KBM-7 (cell line): ENCODE data around the gene TMEM35B.
"Not testable (repeated sequence)": the region's sequence is repeated elsewhere in the genome, so short reads cannot be mapped to it uniquely, and the experiment has no call there.

ENCODE experiments used
- DNase-seq: peaks from one replicate; pipeline ENCODE4 v3.0.0-alpha.2; 2015
- in situ Hi-C: fragments of 300-500 bp; cut with MboI; formaldehyde crosslinking; loops from 2 replicates; pipeline ENCODE4 v1.14.3; 2020; ENCODE audit warnings: low sequenced_read_pairs, low pct_unique_long_range_greater_than_20kb, mixed read lengths

TMEM35B gene

GRCh38 chr1:34977858-34978257 lies 7.3 kb downstream of the TMEM35B start:
- in situ Hi-C loops, result no loop called here
- no peak for DNase-seq

DNA sequence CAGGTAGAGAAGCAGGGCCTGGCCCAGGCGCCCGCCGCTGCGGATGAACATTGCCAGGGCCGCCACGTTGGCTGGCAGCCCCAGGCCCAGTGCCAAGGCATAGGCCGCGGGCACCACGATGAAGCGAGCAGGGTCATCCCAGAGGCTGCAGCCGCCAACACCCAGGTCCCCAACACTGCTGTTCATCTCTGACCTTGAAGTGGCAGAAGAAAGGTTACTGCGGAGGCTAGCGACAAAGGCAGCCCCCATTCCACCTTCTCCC lies 8.0 kb downstream of the TMEM35B start:
- in situ Hi-C loops, result no loop called here
- no peak for DNase-seq

GRCh38 chr1:34976384-34977209 lies 8.6 kb downstream of the TMEM35B start:
- no peak for DNase-seq
- in situ Hi-C loops, result no loop called here

DNA sequence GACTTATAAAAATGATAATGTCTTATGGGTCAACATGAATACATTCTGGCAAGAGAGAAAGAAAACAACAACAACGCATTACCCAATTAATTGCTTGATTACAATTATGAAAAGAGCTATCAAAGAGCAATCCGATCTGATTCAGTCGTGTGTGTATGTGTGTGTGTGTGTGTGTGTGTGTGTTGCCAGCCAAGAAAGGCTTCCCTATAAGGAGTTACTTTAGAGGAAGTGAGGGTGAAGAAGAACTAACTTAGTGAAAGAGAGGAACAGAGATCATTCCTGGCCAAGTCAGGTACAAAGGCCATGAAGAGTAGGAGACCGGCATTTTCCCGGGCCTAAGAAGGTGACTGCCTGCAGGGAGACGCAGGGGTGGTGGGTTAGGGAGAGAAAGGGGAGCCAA lies 9.4 kb downstream of the TMEM35B start:
- no peak for DNase-seq
- in situ Hi-C loops, result no loop called here

GRCh38 chr1:34975338-34975737 lies 9.8 kb downstream of the TMEM35B start:
- DNase-seq, result no peak
- in situ Hi-C loops, result no loop called here

GRCh38 chr1:34974626-34975025 lies 10.5 kb downstream of the TMEM35B start:
- in situ Hi-C loops, result no loop called here

DNA sequence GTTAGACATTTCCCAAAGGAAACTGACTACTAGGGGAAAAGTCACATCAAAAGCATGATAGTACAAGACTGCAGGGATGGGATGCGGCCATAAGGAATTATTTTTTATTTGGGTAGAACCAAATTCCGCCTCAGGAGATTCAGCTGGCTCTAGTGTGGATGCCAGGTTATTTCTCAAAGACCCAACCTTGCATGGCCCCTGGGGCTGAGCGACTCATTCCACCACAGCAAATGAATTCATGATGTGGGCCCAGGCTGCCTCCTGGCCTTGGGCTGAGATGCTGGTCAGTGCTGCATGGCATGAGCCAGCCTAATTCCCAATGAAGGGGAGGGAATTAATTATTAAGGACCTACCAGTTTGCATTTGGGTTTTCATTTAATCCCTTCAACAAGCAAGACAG lies 11.8 kb downstream of the TMEM35B start:
- in situ Hi-C loops, result no loop called here
- DNase-seq, result no peak

More at GRCh38 chr1:34974626-34975025, 10.5 kb downstream of the TMEM35B start:
- no peak for DNase-seq

DNA sequence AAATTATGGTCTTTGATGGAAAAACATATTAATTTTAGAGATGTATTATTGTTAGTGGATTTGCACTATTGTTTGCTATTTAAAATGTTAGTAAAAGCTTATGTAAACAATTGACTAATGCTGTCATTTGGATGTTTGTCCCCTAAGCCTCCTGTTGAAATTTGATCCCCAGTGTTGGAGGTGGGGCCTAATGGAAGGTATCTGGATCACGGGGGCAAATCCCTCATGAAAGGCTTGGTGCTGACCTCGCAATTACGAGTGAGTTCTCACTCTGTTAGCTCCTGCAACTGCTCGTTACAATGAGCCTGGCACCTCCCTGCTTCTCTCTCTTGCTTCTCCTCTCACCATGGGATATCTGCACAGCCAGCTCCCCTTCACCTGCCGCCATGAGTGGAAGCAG lies 14.3 kb downstream of the TMEM35B start:
- DNase-seq, result no peak
- in situ Hi-C loops, result no loop called here

DNA sequence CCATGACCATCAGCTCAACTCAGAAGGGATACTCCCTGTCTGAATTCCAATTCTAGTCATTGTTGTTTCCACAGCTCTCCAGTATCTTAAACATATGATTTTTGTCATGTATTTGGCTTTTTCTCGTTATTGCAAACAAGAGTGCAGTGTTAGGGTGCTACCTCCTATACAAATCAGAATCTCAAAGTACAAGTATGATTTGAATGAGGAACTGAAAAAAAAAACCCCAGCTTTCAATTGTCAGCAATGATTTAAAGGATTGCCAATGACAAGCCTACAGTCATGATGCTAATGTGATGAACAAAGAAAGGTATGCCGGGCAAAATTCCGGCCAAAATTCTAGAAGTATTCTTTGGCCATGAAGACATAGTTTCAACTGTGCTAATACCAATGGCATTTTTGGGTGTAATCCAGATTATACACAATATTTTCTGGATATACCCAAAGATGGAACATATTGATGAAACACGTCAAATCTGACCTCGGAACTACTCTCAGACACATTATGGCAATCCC lies 14.9 kb downstream of the TMEM35B start:
- in situ Hi-C loops, result no loop called here
- no peak for DNase-seq

GRCh38 chr1:34968297-34968696 lies 16.9 kb downstream of the TMEM35B start:
- DNase-seq, in situ Hi-C loops: not testable (repeated sequence)

DNA sequence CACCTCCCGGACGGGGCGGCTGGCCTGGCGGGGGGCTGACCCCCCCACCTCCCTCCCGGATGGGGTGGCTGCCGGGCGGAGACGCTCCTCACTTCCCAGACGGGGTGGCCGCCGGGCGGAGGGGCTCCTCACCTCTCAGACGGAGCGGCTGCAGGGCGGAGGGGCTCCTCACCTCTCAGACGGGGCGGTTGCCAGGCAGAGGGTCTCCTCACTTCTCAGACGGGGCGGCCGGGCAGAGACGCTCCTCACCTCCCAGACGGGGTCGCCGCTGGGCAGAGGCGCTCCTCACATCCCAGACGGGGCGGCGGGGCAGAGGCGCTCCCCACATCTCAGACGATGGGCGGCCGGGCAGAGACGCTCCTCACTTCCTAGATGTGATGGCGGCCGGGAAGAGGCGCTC lies 17.5 kb downstream of the TMEM35B start:
- in situ Hi-C loops, DNase-seq: not testable (repeated sequence)

DNA sequence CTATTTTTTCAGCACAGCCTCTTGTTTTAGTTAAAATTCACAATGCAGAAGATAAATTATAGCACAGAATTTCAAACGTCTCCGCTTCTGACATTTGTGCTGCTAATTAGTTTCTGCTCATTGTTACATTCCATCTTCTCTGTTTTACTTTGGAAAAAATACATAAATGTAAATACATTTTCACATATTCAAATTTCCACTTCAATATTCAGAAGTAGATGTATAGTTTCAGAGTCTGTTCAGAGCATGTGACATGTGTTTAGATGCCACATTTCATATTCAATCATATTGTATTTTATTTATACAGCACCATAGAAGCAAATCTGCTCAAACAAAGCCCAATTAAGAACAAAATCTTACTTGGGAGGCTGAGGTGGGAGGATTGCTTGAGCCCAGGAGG lies 19.6 kb downstream of the TMEM35B start:
- in situ Hi-C loops, result no loop called here
- no peak for DNase-seq

DNA sequence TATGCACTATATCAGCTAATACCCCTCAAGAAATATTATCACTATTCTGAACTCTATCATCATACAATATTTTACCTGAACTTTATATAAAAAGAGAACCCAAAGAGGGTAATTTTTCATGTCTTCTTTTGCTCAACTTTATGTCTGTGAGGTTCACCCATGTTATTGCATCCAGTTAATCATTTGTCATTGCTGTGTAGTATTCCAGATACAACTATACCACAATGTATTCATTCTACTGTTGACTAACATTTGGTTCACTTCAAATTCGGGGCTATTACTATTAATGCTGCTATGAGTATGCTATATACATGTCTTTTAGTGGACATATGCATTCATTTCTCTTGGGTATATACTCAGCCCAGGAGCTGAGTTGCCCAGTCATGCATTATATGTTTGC lies 34.7 kb downstream of the TMEM35B start:
- in situ Hi-C loops, result no loop called here
- DNase-seq, result no peak

DNA sequence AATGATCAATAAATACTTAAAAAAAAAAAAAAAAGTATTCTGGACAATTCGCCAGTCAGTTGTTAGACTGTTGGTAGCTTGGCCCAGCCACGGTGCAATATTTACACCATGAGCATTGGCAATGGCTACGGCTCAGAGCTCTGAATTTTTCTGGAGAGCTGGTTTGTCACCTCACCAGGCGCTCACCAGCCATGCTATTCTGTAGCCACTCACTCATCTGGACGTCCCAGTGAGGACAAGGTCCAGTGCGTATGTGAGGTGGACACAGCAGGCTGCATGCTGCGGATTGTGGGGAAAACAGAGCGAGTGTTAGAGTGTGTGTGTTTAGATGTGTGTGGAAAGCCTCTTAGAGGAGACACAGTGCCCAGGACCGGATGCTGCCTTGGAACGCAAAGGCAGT lies 36.4 kb downstream of the TMEM35B start:
- in situ Hi-C loops, DNase-seq: not testable (repeated sequence)

GRCh38 chr1:34947641-34948314 lies 37.4 kb downstream of the TMEM35B start:
- DNase-seq, result not testable (repeated sequence)

DNA sequence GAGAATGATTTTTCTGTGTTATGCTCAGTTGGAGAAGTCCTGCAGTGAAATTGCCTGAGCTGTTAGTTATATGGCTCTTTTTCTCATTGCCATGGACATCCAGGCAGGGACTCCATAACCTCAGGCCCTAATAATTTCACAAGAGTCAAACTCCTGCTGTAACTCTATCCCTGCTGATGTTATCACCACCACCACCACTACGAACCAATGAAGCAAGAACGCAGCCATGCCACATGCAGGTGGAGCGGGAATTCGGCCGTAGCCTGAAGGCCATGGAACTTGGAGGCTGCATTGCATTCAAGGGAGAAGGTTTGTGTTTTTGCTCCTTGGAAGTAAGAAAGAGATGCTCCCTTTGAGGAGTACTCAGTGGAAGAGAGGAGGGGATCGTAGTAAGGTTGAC lies 38.9 kb downstream of the TMEM35B start:
- no peak for DNase-seq
- in situ Hi-C loops, result no loop called here

More at GRCh38 chr1:34947641-34948314, 37.4 kb downstream of the TMEM35B start:
- in situ Hi-C loops, result not testable (repeated sequence)

DNA sequence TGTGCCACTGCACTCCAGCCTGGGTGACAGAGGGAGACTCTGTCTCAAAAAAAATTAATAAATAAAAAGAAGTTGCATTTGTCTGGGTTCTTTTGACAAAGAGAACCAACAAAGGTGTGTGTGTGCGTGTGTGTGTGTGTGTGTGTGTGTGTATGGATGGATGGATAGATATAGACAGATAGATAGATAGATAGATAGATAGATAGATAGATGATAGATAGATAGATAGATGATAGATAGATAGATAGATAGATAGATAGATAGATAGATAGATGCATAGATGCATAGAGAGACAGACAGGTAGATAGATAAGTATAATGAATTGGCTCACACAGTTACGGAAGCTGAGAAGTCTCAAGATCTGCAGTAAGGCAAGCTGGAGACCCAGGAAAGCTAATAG lies 43.3 kb downstream of the TMEM35B start:
- in situ Hi-C loops, DNase-seq: not testable (repeated sequence)
